ENCODE results near the gene CHRNA1.

Gene CHRNA1

GRCh38 chr2:174764280-174765255 lies at the start of gene CHRNA1:
Gene CHRNA1 (minus strand): TSS chr2:174764472. CDS start chr2:174764394, 78 bp downstream.
- no peaks in the 10 kb centered on the region for H3K9me3 ChIP-seq (ENCODE audit: control insufficient read depth, insufficient read depth, low read length)
- no peaks in the 10 kb centered on the region for H3K36me3 ChIP-seq (ENCODE audit: control insufficient read depth, insufficient read depth, low read length)
- no peak within 1 kb of the TSS; the same call in 1 of the 2 replicates for H3K4me3 ChIP-seq (ENCODE audit: low read depth, low read length)
- H3K4me1 ChIP-seq (ENCODE audit: control insufficient read depth, insufficient read depth, low read length), result peaks cover 19% of the 10 kb centered on the region
- H3K27ac ChIP-seq (ENCODE audit: low read depth, low read length), result no peak within 1 kb of the TSS
- H3K27me3 ChIP-seq (ENCODE audit: control insufficient read depth, insufficient read depth, low read length), result no peaks in the 10 kb centered on the region
- H3K9ac ChIP-seq (ENCODE audit: low read depth, low read length), result no peak within 1 kb of the TSS

GRCh38 chr2:174812037-174812436 lies 47.8 kb upstream of the CHRNA1 start:
- no peak overlapping the region for H3K4me3 ChIP-seq (ENCODE audit: low read depth, low read length)
- no peaks in the 10 kb centered on the region for H3K9me3 ChIP-seq (ENCODE audit: control insufficient read depth, insufficient read depth, low read length)
- H3K27ac ChIP-seq (ENCODE audit: low read depth, low read length), result no peak overlapping the region
- no peaks in the 10 kb centered on the region for H3K27me3 ChIP-seq (ENCODE audit: control insufficient read depth, insufficient read depth, low read length)
- peaks cover 46% of the 10 kb centered on the region for H3K36me3 ChIP-seq (ENCODE audit: control insufficient read depth, insufficient read depth, low read length)
- H3K4me1 ChIP-seq (ENCODE audit: control insufficient read depth, insufficient read depth, low read length), result no peaks in the 10 kb centered on the region
- H3K9ac ChIP-seq (ENCODE audit: low read depth, low read length), result no peak overlapping the region

DNA sequence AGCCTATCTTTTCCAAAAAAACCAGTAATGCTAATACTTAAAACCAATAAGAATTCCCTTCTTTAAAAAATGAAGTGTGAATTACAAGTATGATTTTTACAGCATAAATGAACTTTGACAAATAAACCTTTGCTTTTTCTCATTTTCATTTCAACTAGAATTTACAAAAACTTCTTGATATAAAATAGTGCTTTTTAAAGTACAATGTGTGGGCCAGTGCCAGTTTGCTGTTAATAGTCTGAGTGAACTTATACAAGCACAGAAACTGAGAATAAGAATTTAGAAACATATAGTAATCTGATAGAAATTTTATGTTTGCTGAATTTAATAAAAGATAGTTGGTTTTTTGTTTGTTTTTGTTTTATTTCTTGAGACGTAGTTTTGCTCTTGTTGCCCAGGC lies 43.7 kb upstream of the CHRNA1 start:
- H3K36me3 ChIP-seq (ENCODE audit: control insufficient read depth, insufficient read depth, low read length), result peaks cover 66% of the 10 kb centered on the region
- no peaks in the 10 kb centered on the region for H3K9me3 ChIP-seq (ENCODE audit: control insufficient read depth, insufficient read depth, low read length)
- H3K4me3 ChIP-seq (ENCODE audit: low read depth, low read length), result no peak overlapping the region
- H3K9ac ChIP-seq (ENCODE audit: low read depth, low read length), result no peak overlapping the region
- H3K4me1 ChIP-seq (ENCODE audit: control insufficient read depth, insufficient read depth, low read length), result no peaks in the 10 kb centered on the region
- H3K27me3 ChIP-seq (ENCODE audit: control insufficient read depth, insufficient read depth, low read length), result no peaks in the 10 kb centered on the region
- no peak overlapping the region for H3K27ac ChIP-seq (ENCODE audit: low read depth, low read length)

- Histone ChIP-seq H3K27me3 (ENCODE audit: control insufficient read depth, insufficient read depth, low read length) (no peaks in the 10 kb centered on the region), H3K4me1 (ENCODE audit: control insufficient read depth, insufficient read depth, low read length) (no peaks in the 10 kb centered on the region; the same call in 1 of the 2 replicates), H3K9ac (ENCODE audit: low read depth, low read length) (no peak overlapping the region), H3K9me3 (ENCODE audit: control insufficient read depth, insufficient read depth, low read length) (no peaks in the 10 kb centered on the region), H3K4me3 (ENCODE audit: low read depth, low read length) (no peak overlapping the region), H3K27ac (ENCODE audit: low read depth, low read length) (no peak overlapping the region), H3K36me3 (ENCODE audit: control insufficient read depth, insufficient read depth, low read length) (peaks cover 61% of the 10 kb centered on the region)
These were observed 41.5 kb upstream of the CHRNA1 start for GRCh38 chr2:174805803-174806202.

- no peaks in the 10 kb centered on the region for H3K9me3 ChIP-seq (ENCODE audit: control insufficient read depth, insufficient read depth, low read length)
- no peak overlapping the region for H3K27ac ChIP-seq (ENCODE audit: low read depth, low read length)
- no peaks in the 10 kb centered on the region; the same call in 1 of the 2 replicates for H3K4me1 ChIP-seq (ENCODE audit: control insufficient read depth, insufficient read depth, low read length)
- no peak overlapping the region for H3K4me3 ChIP-seq (ENCODE audit: low read depth, low read length)
- H3K27me3 ChIP-seq (ENCODE audit: control insufficient read depth, insufficient read depth, low read length), result no peaks in the 10 kb centered on the region
- no peak overlapping the region for H3K9ac ChIP-seq (ENCODE audit: low read depth, low read length)
- peaks cover 67% of the 10 kb centered on the region for H3K36me3 ChIP-seq (ENCODE audit: control insufficient read depth, insufficient read depth, low read length)
These were observed 38.2 kb upstream of the CHRNA1 start for GRCh38 chr2:174802459-174802858.

GRCh38 chr2:174800436-174801205 lies 36.3 kb upstream of the CHRNA1 start:
- H3K9me3 ChIP-seq (ENCODE audit: control insufficient read depth, insufficient read depth, low read length), result no peaks in the 10 kb centered on the region
- H3K4me1 ChIP-seq (ENCODE audit: control insufficient read depth, insufficient read depth, low read length), result peaks cover 13% of the 10 kb centered on the region
- H3K9ac ChIP-seq (ENCODE audit: low read depth, low read length), result no peak overlapping the region
- peaks cover 58% of the 10 kb centered on the region for H3K36me3 ChIP-seq (ENCODE audit: control insufficient read depth, insufficient read depth, low read length)
- no peak overlapping the region for H3K4me3 ChIP-seq (ENCODE audit: low read depth, low read length)
- H3K27me3 ChIP-seq (ENCODE audit: control insufficient read depth, insufficient read depth, low read length), result no peaks in the 10 kb centered on the region
- no peak overlapping the region for H3K27ac ChIP-seq (ENCODE audit: low read depth, low read length)

DNA sequence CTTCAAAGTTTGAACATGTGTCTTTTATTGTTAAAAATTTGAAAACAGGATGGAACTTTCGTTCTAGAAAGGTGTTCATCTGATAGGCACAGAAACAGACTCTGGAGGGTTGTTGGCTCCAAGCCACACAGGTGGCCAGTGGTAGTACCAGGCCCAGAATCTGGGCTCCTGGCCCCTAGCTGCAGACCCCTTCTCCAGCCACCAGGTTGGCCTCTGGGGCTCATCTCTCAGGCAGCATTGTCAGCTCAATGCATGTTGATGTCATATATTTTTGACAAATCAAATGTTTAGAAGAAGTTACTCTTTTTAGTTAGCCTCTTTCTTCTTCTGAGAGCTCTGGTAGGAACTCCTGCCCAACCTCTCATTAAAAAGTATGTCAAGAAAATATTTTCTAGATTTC lies 34.5 kb upstream of the CHRNA1 start:
- Histone ChIP-seq H3K36me3 (ENCODE audit: control insufficient read depth, insufficient read depth, low read length) (peaks cover 45% of the 10 kb centered on the region), H3K9ac (ENCODE audit: low read depth, low read length) (no peak overlapping the region), H3K4me3 (ENCODE audit: low read depth, low read length) (no peak overlapping the region), H3K9me3 (ENCODE audit: control insufficient read depth, insufficient read depth, low read length) (no peaks in the 10 kb centered on the region), H3K4me1 (ENCODE audit: control insufficient read depth, insufficient read depth, low read length) (peaks cover 21% of the 10 kb centered on the region), H3K27me3 (ENCODE audit: control insufficient read depth, insufficient read depth, low read length) (no peaks in the 10 kb centered on the region), H3K27ac (ENCODE audit: low read depth, low read length) (no peak overlapping the region)

- Histone ChIP-seq H3K27me3 (ENCODE audit: control insufficient read depth, insufficient read depth, low read length) (no peaks in the 10 kb centered on the region), H3K9me3 (ENCODE audit: control insufficient read depth, insufficient read depth, low read length) (no peaks in the 10 kb centered on the region), H3K36me3 (ENCODE audit: control insufficient read depth, insufficient read depth, low read length) (peaks cover 44% of the 10 kb centered on the region), H3K27ac (ENCODE audit: low read depth, low read length) (no peak overlapping the region), H3K4me3 (ENCODE audit: low read depth, low read length) (no peak overlapping the region), H3K4me1 (ENCODE audit: control insufficient read depth, insufficient read depth, low read length) (peaks cover 30% of the 10 kb centered on the region), H3K9ac (ENCODE audit: low read depth, low read length) (no peak overlapping the region)
These were observed 33.6 kb upstream of the CHRNA1 start for GRCh38 chr2:174797781-174798276.

GRCh38 chr2:174796319-174796771 lies 32.1 kb upstream of the CHRNA1 start:
- Histone ChIP-seq H3K4me3 (ENCODE audit: low read depth, low read length) (peak overlapping the region; percentile 18; the same call in 1 of the 2 replicates), H3K27ac (ENCODE audit: low read depth, low read length) (peak overlapping the region; percentile 90)

DNA sequence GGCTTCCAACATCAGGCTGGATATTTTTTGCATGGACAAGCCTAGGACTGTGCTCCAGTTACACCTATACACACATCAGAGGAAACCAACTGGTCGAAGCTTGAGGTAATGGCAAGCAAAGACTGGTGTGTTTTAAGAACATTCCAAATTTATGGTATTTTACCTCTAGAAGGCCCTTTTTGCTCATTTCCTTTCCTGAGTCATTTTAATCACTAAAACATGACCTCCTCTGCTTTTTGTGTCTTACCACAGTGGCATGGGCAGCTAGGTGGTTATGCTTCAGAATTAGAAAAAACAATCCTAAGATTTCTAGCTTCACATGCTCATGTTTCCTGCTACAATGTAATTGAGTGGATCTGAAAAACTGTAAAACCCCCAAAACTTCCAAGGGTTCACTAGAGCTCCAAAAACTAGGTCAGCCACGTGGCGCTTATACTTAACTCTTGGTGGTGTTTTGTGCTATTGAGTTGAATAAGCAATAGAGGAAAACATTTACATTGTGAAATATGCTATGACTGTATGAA lies 30.6 kb upstream of the CHRNA1 start:
- peaks cover 24% of the 10 kb centered on the region for H3K36me3 ChIP-seq (ENCODE audit: control insufficient read depth, insufficient read depth, low read length)
- no peak overlapping the region for H3K27ac ChIP-seq (ENCODE audit: low read depth, low read length)
- no peaks in the 10 kb centered on the region for H3K27me3 ChIP-seq (ENCODE audit: control insufficient read depth, insufficient read depth, low read length)
- H3K9ac ChIP-seq (ENCODE audit: low read depth, low read length), result no peak overlapping the region
- no peak overlapping the region for H3K4me3 ChIP-seq (ENCODE audit: low read depth, low read length)
- H3K9me3 ChIP-seq (ENCODE audit: control insufficient read depth, insufficient read depth, low read length), result no peaks in the 10 kb centered on the region
- peaks cover 54% of the 10 kb centered on the region for H3K4me1 ChIP-seq (ENCODE audit: control insufficient read depth, insufficient read depth, low read length)

More at GRCh38 chr2:174796319-174796771, 32.1 kb upstream of the CHRNA1 start:
- no peaks in the 10 kb centered on the region for H3K27me3 ChIP-seq (ENCODE audit: control insufficient read depth, insufficient read depth, low read length)
- H3K9me3 ChIP-seq (ENCODE audit: control insufficient read depth, insufficient read depth, low read length), result no peaks in the 10 kb centered on the region
- H3K36me3 ChIP-seq (ENCODE audit: control insufficient read depth, insufficient read depth, low read length), result peaks cover 37% of the 10 kb centered on the region
- H3K4me1 ChIP-seq (ENCODE audit: control insufficient read depth, insufficient read depth, low read length), result peaks cover 45% of the 10 kb centered on the region
- no peak overlapping the region for H3K9ac ChIP-seq (ENCODE audit: low read depth, low read length)

All from HUES48 (cell line).